ENCODE measurements around the gene CENPU.
"Not testable (repeated sequence)": the region's sequence is repeated elsewhere in the genome, so short reads cannot be mapped to it uniquely, and the experiment has no call there.

The CENPU gene, protein sequence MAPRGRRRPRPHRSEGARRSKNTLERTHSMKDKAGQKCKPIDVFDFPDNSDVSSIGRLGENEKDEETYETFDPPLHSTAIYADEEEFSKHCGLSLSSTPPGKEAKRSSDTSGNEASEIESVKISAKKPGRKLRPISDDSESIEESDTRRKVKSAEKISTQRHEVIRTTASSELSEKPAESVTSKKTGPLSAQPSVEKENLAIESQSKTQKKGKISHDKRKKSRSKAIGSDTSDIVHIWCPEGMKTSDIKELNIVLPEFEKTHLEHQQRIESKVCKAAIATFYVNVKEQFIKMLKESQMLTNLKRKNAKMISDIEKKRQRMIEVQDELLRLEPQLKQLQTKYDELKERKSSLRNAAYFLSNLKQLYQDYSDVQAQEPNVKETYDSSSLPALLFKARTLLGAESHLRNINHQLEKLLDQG

GRCh38 chr4:184733654-184734524 is at the start of gene CENPU:
Gene CENPU (minus strand): TSS chr4:184734096. CDS start chr4:184734062, 34 bp downstream.
- peak; percentile 97 for DNase-seq (ENCODE audit: low spot score)

GRCh38 chr4:184782731-184783373 is 49.0 kb upstream of the CENPU start:
- DNase-seq (ENCODE audit: low spot score), result no peak

DNA sequence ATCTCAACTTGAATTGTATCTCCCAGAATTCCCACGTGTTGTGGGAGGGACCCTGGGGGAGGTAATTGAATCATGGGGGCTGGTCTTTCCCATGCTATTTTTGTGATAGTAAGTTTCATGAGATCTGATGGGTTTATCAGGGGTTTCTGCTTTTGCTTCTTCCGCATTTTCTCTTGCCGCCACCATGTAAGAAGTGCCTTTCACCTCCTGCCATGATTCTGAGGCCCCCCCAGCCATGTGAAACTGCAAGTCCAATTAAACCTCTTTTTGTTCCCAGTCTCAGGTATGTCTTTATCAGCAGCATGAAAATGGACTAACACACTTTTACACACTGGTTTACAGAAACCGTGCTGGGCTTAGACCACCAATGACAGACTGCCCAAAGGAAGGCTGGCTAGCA is 45.3 kb upstream of the CENPU start:
- DNase-seq (ENCODE audit: low spot score), result not testable (repeated sequence)

DNA sequence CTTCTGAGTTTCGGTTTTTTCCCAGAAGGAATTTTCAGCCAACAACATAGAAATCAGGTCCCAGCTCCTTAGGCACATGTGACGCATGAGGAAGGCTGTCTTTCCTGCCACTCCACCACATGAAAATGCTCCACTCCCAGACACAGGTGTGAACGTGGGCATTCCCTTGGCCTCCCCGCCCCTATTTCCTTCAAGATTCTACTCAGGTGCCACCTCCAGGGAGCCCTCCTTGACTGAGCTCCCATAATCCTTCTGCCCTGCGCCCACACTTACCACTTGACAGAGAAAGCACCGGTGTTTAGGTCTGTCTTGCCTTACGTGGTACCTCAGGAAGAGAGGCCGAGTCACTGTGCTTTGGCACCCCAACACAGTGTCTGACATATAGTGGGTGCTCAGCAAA is 44.4 kb upstream of the CENPU start:
- DNase-seq (ENCODE audit: low spot score), result no peak

GRCh38 chr4:184776821-184777220 is 42.9 kb upstream of the CENPU start:
- DNase-seq (ENCODE audit: low spot score), result no peak

DNA sequence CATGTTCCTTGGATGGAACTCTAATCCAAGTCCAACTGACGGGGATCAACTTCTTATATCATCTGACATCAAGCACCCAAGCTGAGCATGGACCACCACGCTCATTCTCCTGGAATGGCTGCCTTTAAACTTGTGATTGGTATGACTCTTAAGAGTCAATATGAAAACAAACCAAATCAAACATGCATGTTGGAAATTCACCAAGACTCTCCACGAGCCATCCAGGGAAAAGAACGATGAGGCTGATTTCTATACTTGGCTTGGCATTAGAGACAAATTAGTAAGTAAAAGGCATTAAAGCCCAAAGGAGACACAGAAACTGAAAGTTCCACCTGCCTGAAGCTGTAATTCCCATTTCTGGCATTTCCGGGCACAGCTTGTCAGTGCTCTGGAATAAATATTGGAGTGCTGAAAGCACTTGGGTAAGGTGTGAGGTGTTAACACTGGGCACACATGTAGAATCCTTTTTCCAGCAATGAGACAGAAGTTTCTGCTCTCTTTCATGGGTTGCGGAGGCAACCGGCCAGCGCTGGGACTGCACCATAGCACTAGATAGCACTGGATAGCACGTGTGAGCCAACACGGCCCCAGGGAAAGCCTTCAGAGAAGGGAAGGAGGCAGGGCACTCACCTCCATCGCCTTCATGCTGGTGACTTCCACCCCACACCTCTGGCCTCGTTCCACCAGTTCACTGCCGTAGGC is 42.1 kb upstream of the CENPU start:
- DNase-seq (ENCODE audit: low spot score), result no peak

- peak; percentile 29 for DNase-seq (ENCODE audit: low spot score)
Measured at GRCh38 chr4:184774152-184774551, 40.3 kb upstream of the CENPU start.

- no peak for DNase-seq (ENCODE audit: low spot score)
Measured at GRCh38 chr4:184771416-184771815, 37.5 kb upstream of the CENPU start.

DNA sequence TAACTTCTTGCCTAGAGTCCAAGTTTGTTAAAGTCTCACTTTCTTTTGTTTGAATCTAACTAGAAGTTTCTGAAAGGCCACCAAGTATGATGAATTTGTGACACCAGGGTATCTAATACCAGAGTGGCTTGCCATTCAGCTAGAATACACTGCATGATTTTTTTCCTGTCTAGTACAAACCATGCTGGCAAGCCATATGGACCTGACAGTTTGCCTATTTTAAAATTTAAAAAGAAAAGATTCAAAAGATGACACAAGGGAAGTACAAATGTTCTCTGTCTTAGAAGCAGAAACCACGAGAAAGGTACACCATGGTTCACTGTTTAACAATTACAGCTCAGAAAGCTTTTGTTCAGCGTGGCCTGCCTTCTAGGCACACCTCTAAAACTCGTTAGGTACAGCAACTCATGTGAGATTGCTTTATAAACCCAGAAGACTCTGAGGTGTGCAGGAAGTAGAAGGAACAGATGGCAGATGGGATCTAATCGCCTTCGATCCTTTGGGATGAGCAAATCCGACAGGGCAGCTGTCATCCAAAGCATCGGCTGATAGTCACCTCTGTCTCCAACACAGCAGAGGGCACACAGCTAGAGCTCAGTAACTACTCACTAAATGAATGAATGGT is 35.4 kb upstream of the CENPU start:
- no peak for DNase-seq (ENCODE audit: low spot score)

- DNase-seq (ENCODE audit: low spot score), result no peak
Measured at GRCh38 chr4:184768296-184768695, 34.4 kb upstream of the CENPU start.

DNA sequence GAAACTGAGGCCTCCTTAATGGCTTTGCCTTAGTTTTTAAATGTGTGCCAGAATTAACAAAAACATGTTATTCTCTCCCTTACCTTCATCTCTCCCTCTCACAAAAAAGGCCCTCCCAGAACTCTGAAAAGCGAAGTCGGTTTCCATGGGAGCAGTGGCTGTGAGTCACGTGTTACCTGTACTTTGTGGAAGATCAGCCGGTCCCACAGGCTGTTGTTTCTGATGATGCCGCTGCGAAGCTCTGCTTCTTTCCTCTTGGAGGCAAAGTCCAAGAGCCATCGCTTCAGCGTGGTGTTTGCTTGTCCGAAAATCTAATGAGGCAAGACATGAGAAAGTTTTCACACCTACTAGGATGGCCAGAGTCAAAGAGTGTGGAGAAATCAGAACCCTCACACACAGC is 32.5 kb upstream of the CENPU start:
- DNase-seq (ENCODE audit: low spot score), result no peak

DNA sequence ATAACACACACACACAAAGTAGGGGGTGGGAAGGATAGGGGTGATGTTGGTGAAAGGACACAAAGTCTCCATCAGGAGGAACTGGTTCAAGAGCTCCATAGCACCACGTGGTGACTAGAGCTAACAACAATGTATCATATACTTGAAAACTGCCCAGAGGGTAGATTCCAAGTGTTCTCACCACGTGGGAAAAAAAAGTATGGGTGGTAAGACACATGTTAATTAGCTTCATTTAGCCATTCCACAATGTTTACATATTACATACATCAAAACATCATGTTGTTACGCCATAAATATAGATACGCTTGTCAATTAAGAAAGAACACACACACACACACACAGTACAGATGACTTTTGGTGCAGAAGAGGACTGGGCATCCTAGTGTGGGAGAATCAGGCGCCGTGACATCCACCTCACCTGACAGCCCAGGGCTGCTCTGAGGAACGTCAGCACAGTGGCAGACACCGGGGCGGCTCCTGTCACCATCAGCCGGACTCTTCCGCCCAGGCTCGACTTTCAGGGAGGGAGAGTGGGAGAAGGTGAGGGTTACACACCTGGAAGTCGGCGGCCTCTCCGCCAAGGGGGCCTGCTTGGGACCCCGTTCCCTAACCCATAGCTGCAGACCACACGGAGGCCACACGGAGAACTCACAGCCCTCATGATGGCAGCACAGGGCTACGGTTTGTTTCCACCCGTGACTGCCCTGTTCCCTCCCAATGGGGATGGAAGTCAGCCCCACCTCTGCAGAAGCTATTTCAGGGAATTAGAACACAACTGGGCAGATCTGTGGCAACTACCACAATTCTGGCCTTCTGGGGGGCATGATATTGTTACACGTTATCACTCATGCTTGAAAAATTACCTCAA is 31.8 kb upstream of the CENPU start:
- DNase-seq (ENCODE audit: low spot score), result no peak

GRCh38 chr4:184764601-184765000 is 30.7 kb upstream of the CENPU start:
- no peak for DNase-seq (ENCODE audit: low spot score)

DNA sequence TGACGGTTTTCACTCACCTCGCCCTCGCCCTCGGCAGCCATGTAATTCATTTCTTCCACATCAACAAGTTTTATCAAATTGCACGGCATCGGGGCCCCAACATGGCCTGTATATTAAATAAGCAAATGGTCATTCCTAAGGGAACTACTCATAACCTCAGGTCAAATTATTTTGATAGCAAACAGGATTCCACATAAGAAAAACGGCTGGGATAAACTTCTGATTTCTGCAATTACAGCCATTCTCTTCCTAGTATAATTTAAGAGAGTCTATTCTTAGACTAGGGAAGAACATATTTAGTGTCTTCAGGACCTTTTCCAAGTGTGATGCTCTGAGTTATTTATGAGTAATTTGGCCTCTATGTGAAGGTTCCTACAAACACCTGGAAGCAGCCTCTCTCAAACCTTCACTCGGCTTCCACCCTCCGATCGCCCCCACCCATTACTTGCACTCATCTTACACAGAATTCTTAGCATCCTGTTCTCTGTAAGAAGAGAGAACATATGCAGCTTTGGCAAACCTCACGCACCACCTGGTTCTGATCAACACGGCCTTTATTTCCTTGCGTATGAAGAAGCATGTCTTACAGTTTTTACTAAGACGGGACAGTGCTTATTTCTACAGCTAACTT is 29.4 kb upstream of the CENPU start:
- no peak for DNase-seq (ENCODE audit: low spot score)

GRCh38 chr4:184762100-184762499 is 28.2 kb upstream of the CENPU start:
- DNase-seq (ENCODE audit: low spot score), result no peak

GRCh38 chr4:184760681-184761080 is 26.8 kb upstream of the CENPU start:
- DNase-seq (ENCODE audit: low spot score), result no peak

GRCh38 chr4:184757810-184758209 is 23.9 kb upstream of the CENPU start:
- DNase-seq (ENCODE audit: low spot score), result no peak

DNA sequence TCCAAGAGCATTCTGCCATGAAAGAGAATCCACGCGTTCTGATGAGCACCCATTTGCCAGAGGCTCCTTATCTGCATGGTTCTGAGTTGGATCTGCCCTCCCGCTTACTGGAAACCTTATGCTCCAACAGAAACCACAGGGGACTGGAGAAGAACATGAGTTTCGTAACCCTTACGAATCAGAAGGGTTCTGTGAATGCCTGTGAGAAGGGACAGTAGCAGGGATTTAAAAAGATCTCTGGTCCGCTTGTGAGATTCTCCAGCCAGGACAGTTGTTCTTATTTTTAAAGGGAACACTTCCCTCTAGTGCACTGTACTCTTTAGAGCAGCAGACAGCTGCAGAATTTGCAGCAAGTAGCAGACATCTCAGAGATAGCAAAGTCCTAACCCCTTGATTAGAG is 22.5 kb upstream of the CENPU start:
- no peak for DNase-seq (ENCODE audit: low spot score)

GRCh38 chr4:184755278-184755677 is 21.4 kb upstream of the CENPU start:
- DNase-seq (ENCODE audit: low spot score), result no peak
